ENCODE results near the gene OR51B4. TPM values are rescaled to one million over a fixed set of nuclear protein-coding genes. Genes with fewer than 3 reads are reported as not detected.

The OR51B4 gene
- total RNA-seq, 1 experiment from 2014 or later = 43.7 TPM

DNA sequence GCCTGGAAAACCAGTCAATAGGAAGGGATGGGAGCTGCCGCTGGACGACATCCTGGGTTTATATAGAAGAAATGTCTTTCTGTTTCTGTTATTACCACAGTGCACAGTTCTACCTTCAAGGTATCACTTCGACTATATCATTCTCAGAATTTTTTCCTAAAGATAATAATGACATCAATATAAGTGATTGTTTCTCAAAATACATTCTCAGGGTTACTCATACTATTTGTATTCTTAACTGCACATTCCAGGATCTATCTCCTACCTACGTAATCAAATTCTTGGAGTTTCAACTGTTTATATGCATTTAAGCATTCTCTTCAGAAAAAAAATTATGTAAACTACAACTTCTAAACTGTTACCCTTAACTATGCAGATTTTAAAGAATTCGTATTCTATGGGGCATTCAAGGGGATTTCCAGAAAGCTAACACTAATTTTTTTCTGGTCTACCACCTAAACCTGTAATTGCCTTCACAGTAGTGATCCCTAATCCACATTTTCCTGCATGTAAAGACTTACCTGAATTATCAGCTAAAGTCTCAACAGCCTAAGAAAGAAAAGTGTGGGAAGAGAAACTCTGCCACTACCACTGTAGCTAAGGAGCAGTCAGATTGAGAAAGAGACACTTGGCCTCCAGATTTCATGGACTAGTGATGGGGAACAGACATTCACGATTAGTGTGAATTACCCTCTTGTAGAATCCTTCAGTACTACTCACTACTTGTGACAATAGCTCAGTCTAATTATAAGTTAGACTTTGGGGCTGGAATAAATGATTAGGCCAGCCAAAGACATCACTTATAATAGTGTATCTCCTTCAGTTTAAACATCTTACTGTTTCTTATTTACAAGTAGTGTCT is 42.0 kb upstream of the OR51B4 start, which contains the start of gene OR51B5:
TSS of gene OR51B5 (minus strand) at position 51 of the 862 bp plus-strand sequence. CDS start at position 51, 0 bp downstream.
- H2AFZ ChIP-seq (ENCODE audit: low read depth, low read length, poor library complexity, severe bottlenecking) = no peak within 1 kb of the TSS
- intact Hi-C loops (cut with micrococcal nuclease) = no loop called here
- DNase-seq (ENCODE audit: low read depth, low spot score) (no peak), ATAC-seq (no peak)
- ChIA-PET RAD21 (ENCODE audit: low non-redundant PET in 1 of 2, low total read pairs in 2 of 2, uncharacterized antibody in 2 of 2, unreplicated experiment in 2 of 2) (no interaction called here), CTCF (no interaction called here), POLR2A (no interaction called here)
- peaks cover 81% of the 10 kb centered on the region for H3K79me2 ChIP-seq (ENCODE audit: insufficient read depth, low read length)
- H3K36me3 ChIP-seq (ENCODE audit: control insufficient read depth in 1 of 2, insufficient read depth in 2 of 2, low read length in 2 of 2) = peaks cover 22 to 89% of the 10 kb centered on the region in 2 experiments
- H3K4me1 ChIP-seq (ENCODE audit: control insufficient read depth in 1 of 2, insufficient read depth in 2 of 2, low read length in 2 of 2) = no peaks in the 10 kb centered on the region
- peaks cover 25% of the 10 kb centered on the region; the same call in 1 of the 2 replicates for H4K20me1 ChIP-seq (ENCODE audit: insufficient read depth)
- H3K9me3 ChIP-seq (ENCODE audit: control insufficient read depth in 1 of 2, insufficient read depth in 1 of 2, low read depth in 1 of 2, low read length in 2 of 2) = no peaks in the 10 kb centered on the region
- no peak for TF ChIP-seq POLR2AphosphoS5 (IDR thresholded peaks at IDR 0.05; ENCODE audit: low read depth, low read length)
- no peak within 1 kb of the TSS for H3K4me3 ChIP-seq (replicated peaks in 1 of 2; ENCODE audit: low read depth in 1 of 2, low read length in 2 of 2)
- no peak within 1 kb of the TSS for H3K27ac ChIP-seq (ENCODE audit: low read depth, low read length)
- H3K27me3 ChIP-seq (ENCODE audit: insufficient read depth, low read length) = no peaks in the 10 kb centered on the region
- no peak within 1 kb of the TSS for H3K4me2 ChIP-seq (ENCODE audit: low read length)
- no peaks in the 10 kb centered on the region for H3K9me2 ChIP-seq (ENCODE audit: insufficient read depth)
- BruUV-seq (replicated peaks) = no TSS peak
- no peak within 1 kb of the TSS for H3K9ac ChIP-seq (ENCODE audit: low read length)

DNA sequence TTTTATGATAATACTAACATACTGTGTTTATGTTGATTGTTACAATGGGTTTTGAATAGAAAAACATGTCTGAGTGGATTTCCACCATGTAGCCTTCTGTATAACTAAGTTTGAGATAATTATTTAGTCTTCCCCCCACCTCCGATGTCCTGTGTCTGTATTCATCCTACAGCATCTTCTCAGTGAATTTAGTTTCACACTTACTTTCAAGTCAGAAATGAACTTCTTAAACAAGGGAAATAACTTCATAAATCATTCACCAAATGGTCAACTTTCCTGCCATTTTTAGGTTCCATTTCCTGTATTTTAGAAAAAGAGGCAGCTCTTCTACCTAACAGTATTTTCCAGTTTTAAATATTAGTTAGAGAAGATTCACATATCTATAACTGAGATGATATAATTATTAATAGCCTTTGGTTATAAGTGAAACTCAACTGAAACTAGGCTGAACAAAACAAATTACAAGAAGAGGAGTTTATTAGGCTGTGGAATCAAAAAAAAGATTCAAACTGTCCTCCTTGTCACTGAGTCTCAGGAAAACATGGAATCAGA is 38.1 kb upstream of the OR51B4 start:
- Histone ChIP-seq H3K4me1 (ENCODE audit: control insufficient read depth in 1 of 2, insufficient read depth in 2 of 2, low read length in 2 of 2) (0 out of 4 replicates have a peak, but pooled peaks cover 0 to 3% of the 10 kb centered on the region in 2 experiments), H2AFZ (ENCODE audit: low read depth, low read length, poor library complexity, severe bottlenecking) (no peak overlapping the region), H3K4me2 (ENCODE audit: low read length) (no peak overlapping the region), H4K20me1 (ENCODE audit: insufficient read depth) (peaks cover 15% of the 10 kb centered on the region; the same call in 1 of the 2 replicates), H3K9me2 (ENCODE audit: insufficient read depth) (no peaks in the 10 kb centered on the region), H3K36me3 (ENCODE audit: control insufficient read depth in 1 of 2, insufficient read depth in 2 of 2, low read length in 2 of 2) (peaks cover 14 to 51% of the 10 kb centered on the region in 2 experiments), H3K27ac (ENCODE audit: low read depth, low read length) (no peak overlapping the region), H3K27me3 (ENCODE audit: insufficient read depth, low read length) (no peaks in the 10 kb centered on the region), H3K9ac (ENCODE audit: low read length) (no peak overlapping the region), H3K9me3 (ENCODE audit: control insufficient read depth in 1 of 2, insufficient read depth in 1 of 2, low read depth in 1 of 2, low read length in 2 of 2) (no peaks in the 10 kb centered on the region), H3K79me2 (ENCODE audit: insufficient read depth, low read length) (peaks cover 47% of the 10 kb centered on the region), H3K4me3 (replicated peaks in 1 of 2; ENCODE audit: low read depth in 1 of 2, low read length in 2 of 2) (no peak overlapping the region)
- POLR2A ChIA-PET = no interaction called here
- intact Hi-C loops (cut with micrococcal nuclease) = no loop called here
- no peak for DNase-seq (ENCODE audit: low read depth, low spot score)
- no TSS peak for BruUV-seq (replicated peaks)
- RAD21 ChIA-PET (ENCODE audit: low non-redundant PET in 1 of 2, low total read pairs in 2 of 2, uncharacterized antibody in 2 of 2, unreplicated experiment in 2 of 2) = no interaction called here
- no peak for ATAC-seq
- CTCF ChIA-PET = no interaction called here
- no peak for TF ChIP-seq EZH2phosphoT487 (IDR thresholded peaks at IDR 0.05; ENCODE audit: borderline replicate concordance)
- TF ChIP-seq, protein P1, sequence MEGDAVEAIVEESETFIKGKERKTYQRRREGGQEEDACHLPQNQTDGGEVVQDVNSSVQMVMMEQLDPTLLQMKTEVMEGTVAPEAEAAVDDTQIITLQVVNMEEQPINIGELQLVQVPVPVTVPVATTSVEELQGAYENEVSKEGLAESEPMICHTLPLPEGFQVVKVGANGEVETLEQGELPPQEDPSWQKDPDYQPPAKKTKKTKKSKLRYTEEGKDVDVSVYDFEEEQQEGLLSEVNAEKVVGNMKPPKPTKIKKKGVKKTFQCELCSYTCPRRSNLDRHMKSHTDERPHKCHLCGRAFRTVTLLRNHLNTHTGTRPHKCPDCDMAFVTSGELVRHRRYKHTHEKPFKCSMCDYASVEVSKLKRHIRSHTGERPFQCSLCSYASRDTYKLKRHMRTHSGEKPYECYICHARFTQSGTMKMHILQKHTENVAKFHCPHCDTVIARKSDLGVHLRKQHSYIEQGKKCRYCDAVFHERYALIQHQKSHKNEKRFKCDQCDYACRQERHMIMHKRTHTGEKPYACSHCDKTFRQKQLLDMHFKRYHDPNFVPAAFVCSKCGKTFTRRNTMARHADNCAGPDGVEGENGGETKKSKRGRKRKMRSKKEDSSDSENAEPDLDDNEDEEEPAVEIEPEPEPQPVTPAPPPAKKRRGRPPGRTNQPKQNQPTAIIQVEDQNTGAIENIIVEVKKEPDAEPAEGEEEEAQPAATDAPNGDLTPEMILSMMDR (IDR thresholded peaks at IDR 0.05 in 2 of 3, conservative IDR thresholded peaks at IDR 0.05 in 1 of 3; ENCODE audit: borderline replicate concordance in 1 of 3, insufficient read depth in 1 of 3, low read depth in 2 of 3, low read length in 2 of 3) = no peak
- TF ChIP-seq, protein P2, sequence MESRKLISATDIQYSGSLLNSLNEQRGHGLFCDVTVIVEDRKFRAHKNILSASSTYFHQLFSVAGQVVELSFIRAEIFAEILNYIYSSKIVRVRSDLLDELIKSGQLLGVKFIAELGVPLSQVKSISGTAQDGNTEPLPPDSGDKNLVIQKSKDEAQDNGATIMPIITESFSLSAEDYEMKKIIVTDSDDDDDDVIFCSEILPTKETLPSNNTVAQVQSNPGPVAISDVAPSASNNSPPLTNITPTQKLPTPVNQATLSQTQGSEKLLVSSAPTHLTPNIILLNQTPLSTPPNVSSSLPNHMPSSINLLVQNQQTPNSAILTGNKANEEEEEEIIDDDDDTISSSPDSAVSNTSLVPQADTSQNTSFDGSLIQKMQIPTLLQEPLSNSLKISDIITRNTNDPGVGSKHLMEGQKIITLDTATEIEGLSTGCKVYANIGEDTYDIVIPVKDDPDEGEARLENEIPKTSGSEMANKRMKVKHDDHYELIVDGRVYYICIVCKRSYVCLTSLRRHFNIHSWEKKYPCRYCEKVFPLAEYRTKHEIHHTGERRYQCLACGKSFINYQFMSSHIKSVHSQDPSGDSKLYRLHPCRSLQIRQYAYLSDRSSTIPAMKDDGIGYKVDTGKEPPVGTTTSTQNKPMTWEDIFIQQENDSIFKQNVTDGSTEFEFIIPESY (IDR thresholded peaks at IDR 0.05; ENCODE audit: extremely low read depth, insufficient replicate concordance, low read length) = no peak
- TF ChIP-seq, protein P3, sequence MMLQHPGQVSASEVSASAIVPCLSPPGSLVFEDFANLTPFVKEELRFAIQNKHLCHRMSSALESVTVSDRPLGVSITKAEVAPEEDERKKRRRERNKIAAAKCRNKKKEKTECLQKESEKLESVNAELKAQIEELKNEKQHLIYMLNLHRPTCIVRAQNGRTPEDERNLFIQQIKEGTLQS (IDR thresholded peaks at IDR 0.05) = no peak
- TF ChIP-seq RAD21 (IDR thresholded peaks at IDR 0.05; ENCODE audit: low read depth) = no peak
- no peak for TF ChIP-seq YY1 (IDR thresholded peaks at IDR 0.05; ENCODE audit: extremely low read depth, insufficient replicate concordance, low read depth, low read length)
- no peak for TF ChIP-seq JUND (IDR thresholded peaks at IDR 0.05)
- TF ChIP-seq, protein P4, sequence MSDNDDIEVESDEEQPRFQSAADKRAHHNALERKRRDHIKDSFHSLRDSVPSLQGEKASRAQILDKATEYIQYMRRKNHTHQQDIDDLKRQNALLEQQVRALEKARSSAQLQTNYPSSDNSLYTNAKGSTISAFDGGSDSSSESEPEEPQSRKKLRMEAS (IDR thresholded peaks at IDR 0.05) = no peak
